ENCODE data around the gene GOLGA6L1.
"Not testable (repeated sequence)": the region's sequence is repeated elsewhere in the genome, so short reads cannot be mapped to it uniquely, and the experiment has no call there.

DNA sequence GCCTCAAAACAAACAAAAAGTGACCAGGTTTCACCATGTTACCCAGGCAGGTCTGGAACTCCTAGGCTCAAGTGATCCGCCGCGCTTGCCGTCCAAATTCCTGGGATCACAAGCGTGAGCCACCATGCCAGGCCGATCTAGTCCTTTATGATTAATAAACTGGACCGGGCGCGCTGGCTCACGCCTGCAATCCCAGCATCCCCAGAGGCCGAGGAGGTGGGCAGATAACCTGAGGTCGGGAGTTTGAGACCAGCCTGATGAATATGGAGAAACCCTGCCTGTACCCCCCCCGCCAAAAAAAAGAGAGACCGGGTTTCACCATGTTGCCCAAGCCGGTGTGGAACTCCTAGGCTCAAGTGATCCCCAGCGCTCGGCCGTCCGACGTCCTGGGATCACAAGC is 40.1 kb upstream of the GOLGA6L1 start:
- TF ChIP-seq, protein P1, sequence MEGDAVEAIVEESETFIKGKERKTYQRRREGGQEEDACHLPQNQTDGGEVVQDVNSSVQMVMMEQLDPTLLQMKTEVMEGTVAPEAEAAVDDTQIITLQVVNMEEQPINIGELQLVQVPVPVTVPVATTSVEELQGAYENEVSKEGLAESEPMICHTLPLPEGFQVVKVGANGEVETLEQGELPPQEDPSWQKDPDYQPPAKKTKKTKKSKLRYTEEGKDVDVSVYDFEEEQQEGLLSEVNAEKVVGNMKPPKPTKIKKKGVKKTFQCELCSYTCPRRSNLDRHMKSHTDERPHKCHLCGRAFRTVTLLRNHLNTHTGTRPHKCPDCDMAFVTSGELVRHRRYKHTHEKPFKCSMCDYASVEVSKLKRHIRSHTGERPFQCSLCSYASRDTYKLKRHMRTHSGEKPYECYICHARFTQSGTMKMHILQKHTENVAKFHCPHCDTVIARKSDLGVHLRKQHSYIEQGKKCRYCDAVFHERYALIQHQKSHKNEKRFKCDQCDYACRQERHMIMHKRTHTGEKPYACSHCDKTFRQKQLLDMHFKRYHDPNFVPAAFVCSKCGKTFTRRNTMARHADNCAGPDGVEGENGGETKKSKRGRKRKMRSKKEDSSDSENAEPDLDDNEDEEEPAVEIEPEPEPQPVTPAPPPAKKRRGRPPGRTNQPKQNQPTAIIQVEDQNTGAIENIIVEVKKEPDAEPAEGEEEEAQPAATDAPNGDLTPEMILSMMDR (IDR thresholded peaks at IDR 0.05): not testable (repeated sequence)
- not testable (repeated sequence) for TF ChIP-seq EP300, POLR2A (IDR thresholded peaks at IDR 0.05)
